HepG2 (cell line): Measurements from ENCODE around the gene OASL. TPM values are rescaled to one million over a fixed set of nuclear protein-coding genes. Genes with fewer than 3 reads are reported as not detected.

Source experiments
- ATAC-seq: fragments of 200-7000 bp; cut with Tn5 transposase; 3 replicates; pipeline ENCODE4 v1.9.1; 2020; ENCODE audit warnings: mild to moderate bottlenecking, moderate library complexity
- BruUV-seq: library from RNA; stranded (reverse); fragments of 400-500 nt; replicated peaks from 2 replicates; lab custom pipeline; 2021; lab: Mats Ljungman, UMichigan
- CTCF ChIA-PET: fragments of 300-600 bp; formaldehyde crosslinking; extraction: SDS; loops from one replicate; lab custom pipeline; 2021; ENCODE audit warnings: low total read pairs, inconsistent platforms, low intra/inter-chr PET ratio; lab: Yijun Ruan, JAX
- POLR2A ChIA-PET: fragments of 350-600 bp; sonication (Branson Sonifier 250); formaldehyde crosslinking; loops from one replicate; lab custom pipeline; 2020; ENCODE audit warnings: antibody characterized with exemption, inconsistent platforms; lab: Yijun Ruan, JAX
- DNase-seq: peaks from one replicate; pipeline ENCODE4 v3.0.0-alpha.2; 2015; ENCODE audit warnings: low spot score
- FAIRE-seq: peaks from 3 replicates; lab custom pipeline; 2011; peaks lifted over from hg19 to GRCh38; lab: Jason Lieb, UNC
- H2AFZ ChIP-seq: one replicate; pipeline ENCODE4 v1.6.1; 2011; ENCODE audit warnings: low read length, inconsistent platforms
- H3K27ac ChIP-seq: fragments of 300-600 bp; 3 replicates; pipeline ENCODE4 v1.8.0; 2011; ENCODE audit warnings: mixed run types, mild to moderate bottlenecking, mixed read lengths, low read length, inconsistent platforms; ENCODE audit not compliant: insufficient read depth; ENCODE audit errors: extremely low read length
- H3K27me3 ChIP-seq, 2 experiments: fragments of 200-600 bp in 1 of 2; 2 replicates in 1 of 2; 3 replicates in 1 of 2; pipeline versions ENCODE4 v1.6.0 to v1.8.0; 2011; ENCODE audit warnings: low read length in 2 of 2, mild to moderate bottlenecking in 2 of 2, moderate library complexity in 2 of 2, inconsistent platforms in 1 of 2; ENCODE audit not compliant: insufficient read depth in 2 of 2, control insufficient read depth in 1 of 2
- H3K36me3 ChIP-seq, 2 experiments: fragments of 200-600 bp in 1 of 2; replicated peaks in 1 of 2; 2 replicates in 1 of 2; 3 replicates in 1 of 2; pipeline versions ENCODE4 v1.5.1 to v1.8.0; 2011; ENCODE audit warnings: low read length in 2 of 2, inconsistent platforms in 1 of 2; ENCODE audit not compliant: insufficient read depth in 2 of 2, control insufficient read depth in 1 of 2
- H3K4me1 ChIP-seq: 2 replicates; pipeline ENCODE4 v1.5.1; 2012; ENCODE audit warnings: low read length, inconsistent platforms; ENCODE audit not compliant: insufficient read depth
- H3K4me2 ChIP-seq: 2 replicates; pipeline ENCODE4 v1.6.0; 2011; ENCODE audit warnings: low read depth, low read length, inconsistent platforms
- H3K4me3 ChIP-seq, 3 experiments: fragments of 200-600 bp in 1 of 3; sonication (generic), shearing (Covaris generic) in 1 of 3; replicated peaks in 1 of 3; 2 replicates each; pipeline ENCODE4 v1.5.1; 2011 to 2016; ENCODE audit warnings: low read length in 3 of 3, inconsistent platforms in 2 of 3, low read depth in 2 of 3, mild to moderate bottlenecking in 2 of 3, control low read depth in 1 of 3, mixed read lengths in 1 of 3; ENCODE audit not compliant: insufficient read depth in 1 of 3
- H3K79me2 ChIP-seq: one replicate; pipeline ENCODE4 v1.6.1; 2011; ENCODE audit warnings: low read length, inconsistent platforms; ENCODE audit not compliant: insufficient read depth
- H3K9ac ChIP-seq: 2 replicates; pipeline ENCODE4 v1.6.0; 2011; ENCODE audit warnings: mild to moderate bottlenecking, low read depth, low read length, inconsistent platforms; ENCODE audit not compliant: insufficient read depth
- H3K9me3 ChIP-seq: 2 replicates; pipeline ENCODE4 v1.5.1; 2012; ENCODE audit warnings: mild to moderate bottlenecking, low read length
- H4K20me1 ChIP-seq: 2 replicates; pipeline ENCODE4 v1.6.0; 2011; ENCODE audit warnings: inconsistent platforms, mild to moderate bottlenecking, low read length, moderate library complexity; ENCODE audit not compliant: insufficient read depth
- MBNL3 ChIP-seq: fragments of 250-450 bp; sonication (Bioruptor Pico); conservative IDR thresholded peaks from 2 replicates; pipeline ENCODE4 v1.8.0; 2022; ENCODE audit warnings: mild to moderate bottlenecking, inconsistent platforms
- NFKBIZ ChIP-seq: IDR thresholded peaks from 2 replicates; pipeline ENCODE4 v1.6.1; 2018; ENCODE audit warnings: missing genetic modification reagents, missing compliant biosample characterization
- RBM22 ChIP-seq: fragments of 200-400 bp; formaldehyde crosslinking; optimal IDR thresholded peaks from 2 replicates; pipeline ENCODE3; 2017; ENCODE audit warnings: mild to moderate bottlenecking, low read length, moderate library complexity
- SNAI1 ChIP-seq: sonication (generic); formaldehyde crosslinking; IDR thresholded peaks from 2 replicates; pipeline ENCODE4 v1.5.0; 2020; ENCODE audit warnings: mild to moderate bottlenecking, missing genetic modification reagents, borderline replicate concordance
- TFE3 ChIP-seq: IDR thresholded peaks from 2 replicates; pipeline ENCODE4 v1.6.1; 2016
- ZNF124 ChIP-seq: sonication (generic); formaldehyde crosslinking; IDR thresholded peaks from 2 replicates; pipeline ENCODE4 v1.4.0; 2020; ENCODE audit warnings: missing genetic modification reagents
- ZNF232 ChIP-seq: sonication (generic); formaldehyde crosslinking; IDR thresholded peaks from 2 replicates; pipeline ENCODE4 v1.4.0; 2020; ENCODE audit warnings: missing genetic modification reagents, borderline replicate concordance
- ZNF629 ChIP-seq: sonication (generic); formaldehyde crosslinking; conservative IDR thresholded peaks from 2 replicates; pipeline ENCODE4 v1.5.0; 2020; ENCODE audit warnings: missing genetic modification reagents
- ZNF878 ChIP-seq: sonication (generic); formaldehyde crosslinking; IDR thresholded peaks from 2 replicates; pipeline ENCODE4 v1.8.1; 2023; ENCODE audit warnings: mild to moderate bottlenecking, missing genetic modification reagents, moderate library complexity
- WGBS: methylation state at CpG from one replicate; pipeline ENCODE4 v1.1.6; 2017; ENCODE audit warnings: low lambda C conversion rate; 5-methylcytosine and 5-hydroxymethylcytosine counted together
- in situ Hi-C: cut with HindIII; loops from 2 replicates; pipeline ENCODE4 v1.10.0; 2017; ENCODE audit warnings: low pct_unique_long_range_greater_than_20kb; ENCODE audit not compliant: extremely low pct_ligation_motif_present
- intact Hi-C: fragments of 100-400 bp; cut with micrococcal nuclease; formaldehyde crosslinking; loops from one replicate; pipeline ENCODE4 v1.10.0; 2022; ENCODE audit not compliant: unreplicated experiment
- polyA plus RNA-seq, 8 experiments: library from polyadenylated mRNA; depleted of rRNA in 3 of 8; stranded (reverse) in 7 of 8; unstranded in 1 of 8; fragments of >200 nt; fragmentation: Illumina TruSeq in 4 of 8; extraction: Trizol in 4 of 8; gene quantifications; 2 replicates each; pipeline versions ENCODE4 v1.2.1 to v1.2.3, GENCODE V29; 2011 to 2016; ENCODE audit warnings: low read depth in 4 of 8, missing spikeins in 1 of 8, mixed read lengths in 1 of 8; ENCODE audit not compliant: insufficient read depth in 1 of 8
- total RNA-seq, 5 experiments: library from RNA; depleted of rRNA; stranded (reverse); fragments of >200 nt; fragmentation: Illumina TruSeq; extraction: Trizol; gene quantifications; 2 replicates each; pipeline ENCODE4 v1.2.3, GENCODE V29; 2016; ENCODE audit warnings: low read depth in 1 of 5

The OASL gene
- total and polyA plus RNA-seq, 2 of the 13 experiments (the other 11 are each of a cell fraction or from before 2014, with no cell fraction given): 0.11 to 0.22 TPM

- 100% methylated on average over 1 of the region's 1 CpG for WGBS
- FAIRE-seq: no peak
- Histone ChIP-seq H3K9me3 (no peaks in the 10 kb centered on the region), H3K4me3 (no peak overlapping the region), H3K27ac (no peak overlapping the region), H3K36me3 (peaks cover 55 to 89% of the 10 kb centered on the region in 2 experiments), H3K9ac (no peak overlapping the region), H2AFZ (no peak overlapping the region), H3K4me2 (no peak overlapping the region), H3K4me1 (0 out of 2 replicates have a peak, but pooled peaks cover 8% of the 10 kb centered on the region), H3K27me3 (no peaks in the 10 kb centered on the region), H3K79me2 (no peaks in the 10 kb centered on the region), H4K20me1 (no peaks in the 10 kb centered on the region)
- TF ChIP-seq RBM22: no peak
- no peak for TF ChIP-seq SNAI1 (CRISPR knock-in tag)
- no peak for TF ChIP-seq ZNF124
- peak; percentile 83 for TF ChIP-seq ZNF629 (CRISPR knock-in tag)
- no peak for TF ChIP-seq TFE3
- no peak for TF ChIP-seq ZNF878 (CRISPR knock-in tag)
- no peak for TF ChIP-seq MBNL3 (CRISPR knock-in tag)
- no peak for TF ChIP-seq ZNF232 (CRISPR knock-in tag)
- TF ChIP-seq NFKBIZ (CRISPR knock-in tag): no peak
- in situ Hi-C loops: no loop called here
- intact Hi-C loops: no loop called here
- ChIA-PET POLR2A (interaction anchor here (0.6 to 5.5 kb wide), 6 partner anchors 9 to 48 kb away, joined by 3 to 56 read pairs (median 9); partner anchors contain the start of gene HNF1A), CTCF (no interaction called here)
- no peak for DNase-seq
- no peak for ATAC-seq
- BruUV-seq: no TSS peak
Measured at GRCh38 chr12:120992989-120993388, 46.1 kb downstream of the OASL start.
